HG02943 (cell line): ENCODE data around the gene ADCY5.
"Not testable (repeated sequence)": the region's sequence is repeated elsewhere in the genome, so short reads cannot be mapped to it uniquely, and the experiment has no call there.

Experiments
- ATAC-seq: cut with Tn5 transposase; IDR thresholded peaks from one replicate; pipeline ENCODE4 v1.9.1; 2021; ENCODE audit warnings: mild to moderate bottlenecking, low read depth, moderate library complexity; ENCODE audit not compliant: unreplicated experiment

ADCY5 gene

DNA sequence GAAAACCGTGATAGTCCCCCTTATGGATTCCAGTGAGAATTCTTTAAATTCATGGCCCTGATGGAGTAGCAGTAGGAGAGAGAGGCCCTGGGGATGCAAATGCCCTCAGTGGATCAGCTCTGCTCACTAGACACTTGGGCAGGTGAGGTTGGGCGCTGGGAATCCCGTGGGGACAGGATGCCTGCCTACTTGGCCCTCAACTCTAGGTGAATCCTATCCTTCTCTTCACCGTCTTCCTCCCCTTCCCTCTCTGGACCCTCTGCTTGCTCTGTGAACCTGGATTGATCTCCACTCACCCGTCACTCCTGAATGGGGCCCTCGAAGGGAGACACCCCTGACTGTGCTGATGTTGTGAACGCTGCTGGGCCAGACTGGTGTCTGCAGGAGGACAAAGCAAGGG is 169.8 kb downstream of the ADCY5 start:
- ATAC-seq: no peak

- no peak for ATAC-seq
Measured at GRCh38 chr3:123278446-123278845, 170.4 kb downstream of the ADCY5 start.

DNA sequence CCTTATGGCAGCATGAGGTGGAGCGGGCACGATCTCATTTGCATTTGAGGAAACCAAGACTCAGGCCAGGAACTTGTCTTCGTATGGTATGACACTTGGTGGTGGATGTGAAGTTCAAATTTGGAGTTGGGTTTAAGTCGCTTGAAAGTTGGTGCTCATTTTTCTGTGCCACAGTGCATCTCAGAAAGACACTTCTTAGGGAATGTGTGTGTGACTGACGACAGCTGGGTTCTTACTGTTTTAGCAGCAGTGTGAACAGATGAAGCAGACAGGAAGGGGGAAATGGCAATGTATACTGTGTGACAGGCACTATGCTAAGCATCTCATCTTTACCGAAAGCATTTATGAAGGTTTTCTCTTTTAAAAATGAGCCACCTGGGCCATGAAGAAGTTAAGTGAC is 171.8 kb downstream of the ADCY5 start:
- ATAC-seq: no peak

DNA sequence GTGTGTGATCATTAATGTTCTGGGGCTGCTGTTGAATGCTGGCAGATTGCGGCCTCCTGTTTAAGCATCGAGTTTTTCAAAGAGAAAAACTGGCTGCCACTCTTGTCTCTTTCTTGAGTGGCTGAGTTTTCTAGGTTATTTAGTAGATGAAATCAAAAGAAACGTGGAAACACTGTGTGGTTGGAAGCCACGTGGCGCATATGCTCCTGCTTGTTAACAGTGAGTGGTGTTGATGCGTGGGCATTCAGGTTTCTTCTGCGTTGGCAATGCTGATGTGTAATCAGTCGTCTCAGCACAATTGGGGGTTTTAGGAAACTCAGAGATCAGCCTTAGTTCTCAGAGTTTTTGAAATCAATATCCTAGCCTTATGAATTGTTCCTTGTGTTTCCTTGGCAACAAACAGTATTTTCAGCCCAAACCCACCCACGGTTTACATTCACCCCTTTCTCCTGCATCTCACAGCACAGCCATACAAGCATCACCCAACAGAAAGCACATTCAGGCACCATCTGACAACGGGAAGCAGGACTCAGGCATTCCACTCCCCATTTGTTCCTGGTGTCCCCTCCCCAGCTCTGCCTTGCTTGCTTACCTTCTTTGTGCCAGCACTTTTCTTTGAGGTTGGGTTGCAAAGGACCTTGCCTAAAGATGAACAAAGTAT is 172.4 kb downstream of the ADCY5 start:
- ATAC-seq: no peak

- ATAC-seq: no peak
Measured at GRCh38 chr3:123275691-123276090, 173.2 kb downstream of the ADCY5 start.

DNA sequence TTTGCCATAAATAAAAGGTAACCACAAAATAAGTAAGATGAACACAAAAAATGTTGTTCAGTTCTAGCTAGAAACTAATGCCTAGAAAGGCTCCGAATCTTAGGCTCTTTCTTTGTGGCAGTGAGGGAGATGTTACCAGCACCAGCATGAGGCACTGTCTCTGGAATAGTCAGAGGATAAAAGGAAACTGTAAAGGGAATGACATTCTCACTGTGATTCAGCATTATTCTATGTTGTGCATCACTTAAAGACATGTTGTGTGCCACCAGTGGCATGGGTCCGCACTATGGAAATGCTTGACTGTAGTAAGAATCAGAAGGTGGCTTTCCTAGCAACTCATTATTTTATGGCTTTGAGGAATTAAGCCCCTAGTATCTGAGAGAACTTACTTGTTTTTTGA is 176.3 kb downstream of the ADCY5 start:
- no peak for ATAC-seq

GRCh38 chr3:123271466-123272159 is 177.3 kb downstream of the ADCY5 start:
- ATAC-seq: no peak

DNA sequence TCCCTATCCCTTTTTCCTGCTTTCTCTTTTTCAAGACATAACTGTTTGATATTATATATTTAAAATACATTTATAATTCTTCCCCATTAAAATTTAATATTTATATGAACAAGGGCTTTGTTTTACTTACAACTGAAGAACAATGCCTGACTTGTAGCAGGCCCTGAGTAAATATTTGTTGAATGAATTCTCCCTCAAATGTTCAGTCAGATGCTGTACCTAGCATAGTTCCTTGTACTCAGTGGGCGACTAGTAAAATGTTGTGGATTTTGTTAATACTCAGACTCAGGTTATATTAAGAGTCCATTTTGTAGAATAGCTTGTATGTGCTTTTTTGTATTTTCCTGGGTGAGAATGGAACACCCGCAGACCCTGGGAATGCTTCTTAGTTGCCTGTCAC is 178.1 kb downstream of the ADCY5 start:
- no peak for ATAC-seq

DNA sequence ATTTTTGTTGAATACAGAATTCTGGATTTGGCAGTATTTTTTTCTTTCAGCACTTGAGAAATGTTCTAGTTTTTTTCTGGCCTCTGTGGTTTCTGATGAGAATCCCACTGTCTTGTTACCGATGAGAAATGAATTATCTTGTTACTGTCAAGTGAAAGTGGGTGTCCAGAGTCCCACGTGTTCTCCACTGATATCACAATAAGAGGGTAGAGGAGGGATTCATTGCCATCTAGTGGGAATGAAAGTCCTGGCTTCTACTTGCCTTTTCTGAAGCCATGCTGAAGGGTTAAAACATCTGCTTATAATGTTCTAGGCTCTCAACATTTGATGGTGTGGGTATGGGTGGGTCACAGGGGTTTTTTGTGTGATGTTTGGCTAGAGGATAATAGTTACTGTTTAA is 181.1 kb downstream of the ADCY5 start:
- no peak for ATAC-seq

DNA sequence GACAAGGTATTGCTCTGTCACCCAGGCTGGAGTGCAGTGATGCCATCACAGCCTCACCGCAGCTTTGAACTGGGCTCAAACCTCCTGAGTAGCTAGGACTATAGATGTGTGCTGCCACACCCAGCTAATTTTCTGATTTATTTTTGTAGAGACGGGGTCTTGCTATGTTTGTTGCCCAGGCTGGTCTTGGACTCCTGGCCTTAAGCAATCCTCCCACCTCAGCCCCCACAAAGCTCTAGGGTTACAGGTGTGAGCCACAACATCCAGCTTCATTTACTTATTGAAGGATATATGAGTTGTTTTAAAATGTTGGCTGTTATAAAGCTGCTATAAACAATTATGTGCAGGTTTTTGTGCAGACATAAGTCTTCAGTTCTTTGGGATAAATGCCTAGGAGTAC is 184.9 kb downstream of the ADCY5 start:
- no peak for ATAC-seq

DNA sequence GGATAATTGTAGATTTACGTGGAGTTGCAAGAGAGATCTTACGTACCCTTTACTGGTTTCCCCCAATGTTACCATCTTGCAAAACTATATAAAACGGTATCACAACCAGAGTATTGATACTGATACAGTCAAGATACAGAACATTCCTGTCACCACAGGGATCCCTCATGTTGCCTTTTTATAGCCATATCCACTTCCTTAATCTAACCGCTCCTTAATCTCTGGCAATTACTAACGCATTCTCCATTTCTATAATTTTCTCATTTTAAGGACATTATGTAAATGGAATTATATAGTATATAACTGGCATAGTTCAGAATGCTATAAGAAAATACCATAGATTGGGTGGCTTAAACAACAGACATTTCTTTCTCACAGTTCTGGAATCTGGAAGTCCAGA is 186.0 kb downstream of the ADCY5 start:
- ATAC-seq: no peak

DNA sequence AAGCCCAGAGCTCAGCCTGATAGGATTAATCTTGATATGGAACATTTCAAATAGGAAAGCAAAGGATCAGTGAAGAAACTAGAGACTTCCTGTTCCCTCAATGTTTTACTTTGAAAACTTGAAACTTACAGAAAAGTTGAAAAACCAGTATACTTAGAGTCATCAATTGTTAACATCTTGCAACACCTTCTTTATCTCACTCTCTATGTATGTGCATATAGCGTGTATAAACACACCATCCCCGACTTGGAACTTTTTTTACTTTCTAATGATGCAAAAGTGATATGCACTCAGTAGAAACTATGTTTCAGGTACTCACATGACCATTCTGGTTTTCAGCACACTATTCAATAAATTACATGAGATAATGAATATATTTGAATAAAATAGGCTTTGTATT is 186.7 kb downstream of the ADCY5 start:
- ATAC-seq: no peak

DNA sequence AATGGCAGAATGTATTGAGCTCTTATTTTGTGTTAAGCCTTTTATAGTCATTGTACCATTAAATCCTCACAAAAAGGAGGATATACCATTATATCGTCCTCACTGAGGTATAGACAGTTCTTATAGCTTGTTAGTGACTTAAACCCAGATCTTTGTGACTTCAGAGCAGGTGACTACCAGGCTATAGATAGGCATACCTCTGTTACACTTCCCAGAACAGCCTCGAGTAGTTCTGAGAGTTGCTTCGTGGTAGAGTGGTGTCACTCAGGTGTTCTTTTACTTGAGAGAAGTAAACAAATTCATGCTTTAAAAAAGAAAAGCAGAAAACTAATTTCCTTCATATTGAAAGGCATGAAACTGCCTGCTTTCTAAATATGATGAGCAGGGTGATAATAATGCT is 187.2 kb downstream of the ADCY5 start:
- ATAC-seq: no peak

GRCh38 chr3:123258811-123259420 is 190.0 kb downstream of the ADCY5 start:
- no peak for ATAC-seq

GRCh38 chr3:123258359-123258758 is 190.5 kb downstream of the ADCY5 start:
- no peak for ATAC-seq

- no peak for ATAC-seq
Measured at GRCh38 chr3:123256256-123256655, 192.6 kb downstream of the ADCY5 start.

DNA sequence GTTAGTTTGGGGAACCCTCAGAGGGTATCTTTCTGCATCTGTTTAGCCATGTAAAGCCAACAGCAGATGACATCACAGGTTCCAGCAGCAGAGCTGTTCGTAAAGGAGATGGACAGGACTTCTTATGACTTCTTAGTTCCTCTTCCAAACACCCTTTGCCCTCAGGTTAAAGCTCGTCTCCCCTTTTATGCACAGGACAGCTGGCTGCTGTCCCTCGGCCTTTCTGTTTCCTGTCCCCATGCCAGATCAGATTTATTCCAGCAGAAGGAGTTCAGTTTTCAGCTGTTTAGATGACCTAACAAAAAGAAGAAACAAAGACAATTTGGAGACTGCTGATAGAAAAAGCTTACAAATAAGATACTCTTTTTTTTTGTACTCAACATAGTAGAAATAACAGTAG is 202.0 kb downstream of the ADCY5 start:
- no peak for ATAC-seq

GRCh38 chr3:123244128-123244527 is 204.8 kb downstream of the ADCY5 start:
- no peak for ATAC-seq

DNA sequence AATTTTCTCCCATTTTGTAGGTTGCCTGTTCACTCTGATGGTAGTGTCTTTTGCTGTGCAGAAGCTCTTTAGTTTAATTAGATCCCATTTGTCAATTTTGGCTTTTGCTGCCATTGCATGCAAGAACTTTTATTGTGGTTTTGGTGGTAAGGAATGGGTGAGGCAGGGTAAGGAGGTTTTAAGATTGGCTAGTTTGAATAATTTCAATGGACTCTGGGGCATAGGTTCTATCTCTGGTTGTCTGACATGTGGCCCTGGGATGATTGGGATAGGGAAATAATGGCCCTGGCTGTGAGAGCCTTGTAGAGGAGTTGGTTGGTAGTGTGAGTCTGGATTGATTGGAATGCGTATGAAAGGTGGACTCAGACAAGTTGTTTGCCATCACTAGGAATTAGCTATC is 209.1 kb downstream of the ADCY5 start:
- ATAC-seq: no peak

- ATAC-seq: not testable (repeated sequence)
Measured at GRCh38 chr3:123239186-123239585, 209.7 kb downstream of the ADCY5 start.

DNA sequence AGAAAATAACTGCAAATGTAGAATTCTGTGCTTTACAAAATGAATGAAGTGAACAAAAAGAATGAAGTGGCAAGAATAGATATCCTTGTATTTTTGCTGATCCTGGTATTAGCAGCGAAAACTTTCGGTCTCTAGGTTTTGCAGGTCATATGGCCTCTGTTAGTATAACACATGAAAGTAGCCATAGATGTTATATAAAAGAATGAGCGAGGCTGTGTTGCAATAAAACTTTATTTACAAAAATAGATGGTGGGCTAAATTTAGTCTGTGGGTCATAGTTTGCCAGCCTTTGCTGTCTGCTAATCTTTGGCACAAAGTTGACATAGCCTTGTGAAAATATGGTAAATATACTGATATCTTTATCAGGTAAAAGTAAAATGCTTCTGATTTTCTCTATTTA is 212.0 kb downstream of the ADCY5 start:
- no peak for ATAC-seq
